HFF-Myc (cell line): ENCODE results near the gene CCDC57.

Source experiments
- DNase-seq: peaks from one replicate; pipeline ENCODE4 v3.0.0-alpha.2; 2011; ENCODE audit warnings: low read depth; ENCODE audit errors: extremely low read depth
- H3K4me3 ChIP-seq: replicated peaks from 2 replicates; pipeline ENCODE4 v1.5.1; 2011; ENCODE audit warnings: low read depth, mild to moderate bottlenecking, control low read depth, low read length
- CTCF ChIP-seq: IDR thresholded peaks from 2 replicates; pipeline ENCODE4 v1.5.1; 2012; ENCODE audit warnings: mild to moderate bottlenecking, low read depth, low read length, control low read depth; ENCODE audit errors: missing control alignments

CCDC57 gene

GRCh38 chr17:82128287-82128686, 84.4 kb downstream of the CCDC57 start:
- H3K4me3 ChIP-seq: no peak overlapping the region
- TF ChIP-seq CTCF: no peak
- DNase-seq: no peak

GRCh38 chr17:82127704-82128103, 84.9 kb downstream of the CCDC57 start:
- TF ChIP-seq CTCF: no peak
- no peak overlapping the region for H3K4me3 ChIP-seq
- DNase-seq: no peak

GRCh38 chr17:82127315-82127595, 85.4 kb downstream of the CCDC57 start:
- TF ChIP-seq CTCF: no peak
- no peak overlapping the region for H3K4me3 ChIP-seq
- no peak for DNase-seq

- TF ChIP-seq CTCF: no peak
- H3K4me3 ChIP-seq: no peak overlapping the region
- no peak for DNase-seq
Observed at GRCh38 chr17:82126556-82127314, 85.9 kb downstream of the CCDC57 start.

GRCh38 chr17:82124101-82124500, 88.5 kb downstream of the CCDC57 start:
- H3K4me3 ChIP-seq: no peak overlapping the region
- DNase-seq: no peak
- TF ChIP-seq CTCF: no peak

- no peak for DNase-seq
- TF ChIP-seq CTCF: no peak
- no peak overlapping the region for H3K4me3 ChIP-seq
Observed at GRCh38 chr17:82121660-82122629, 90.7 kb downstream of the CCDC57 start.
